ENCODE results near the gene CCDC122.

CCDC122 gene

GRCh38 chr13:43895940-43896339 is 16.4 kb upstream of the CCDC122 start:
- Histone ChIP-seq H3K4me3 (ENCODE audit: low read length in 2 of 2) (no peak overlapping the region), H2BK120ac (ENCODE audit: low read depth, low read length) (no peak overlapping the region)

GRCh38 chr13:43894438-43894837 is 14.9 kb upstream of the CCDC122 start:
- Histone ChIP-seq H2AFZ (ENCODE audit: low read length) (no peak overlapping the region), H3K4me1 (ENCODE audit: control insufficient read depth in 2 of 2, insufficient read depth in 1 of 2, low read depth in 1 of 2, low read length in 2 of 2) (no peaks in the 10 kb centered on the region), H3K27me3 (ENCODE audit: control insufficient read depth in 3 of 3, insufficient read depth in 3 of 3, low read depth in 1 of 3, low read length in 3 of 3) (peaks cover 0 to 2% (median 0%) of the 10 kb centered on the region in 3 experiments), H2BK5ac (ENCODE audit: low read length) (no peak overlapping the region), H3K4me2 (ENCODE audit: insufficient read depth, low read length, poor library complexity, severe bottlenecking) (no peak overlapping the region), H3K23ac (ENCODE audit: low read depth, low read length, poor library complexity) (no peak overlapping the region), H3K79me1 (ENCODE audit: low read depth, low read length) (no peaks in the 10 kb centered on the region), H3K14ac (ENCODE audit: low read length) (no peak overlapping the region), H3K4me3 (ENCODE audit: low read length in 2 of 2) (no peak overlapping the region), H3K9ac (ENCODE audit: low read depth, low read length, poor library complexity) (no peak overlapping the region), H2AK5ac (ENCODE audit: low read depth, low read length) (no peak overlapping the region), H4K91ac (ENCODE audit: low read depth, low read length, poor library complexity) (no peak overlapping the region), H3K9me3 (replicated peaks in 1 of 2; ENCODE audit: control insufficient read depth in 2 of 2, insufficient read depth in 1 of 2, low read depth in 1 of 2, low read length in 2 of 2) (no peaks in the 10 kb centered on the region), H3K4ac (ENCODE audit: low read length) (no peak overlapping the region), H2BK15ac (ENCODE audit: low read length) (no peak overlapping the region), H3K27ac (replicated peaks; ENCODE audit: low read length) (no peak overlapping the region), H2BK120ac (ENCODE audit: low read depth, low read length) (no peak overlapping the region), H4K8ac (ENCODE audit: low read depth, low read length) (no peak overlapping the region), H3K36me3 (replicated peaks in 1 of 2; ENCODE audit: control insufficient read depth in 2 of 2, insufficient read depth in 2 of 2, low read length in 2 of 2) (no peaks in the 10 kb centered on the region), H3K18ac (ENCODE audit: low read length) (no peak overlapping the region), H2BK12ac (ENCODE audit: low read length) (no peak overlapping the region)
- DNase-seq (ENCODE audit: low spot score): no peak

More at GRCh38 chr13:43895940-43896339, 16.4 kb upstream of the CCDC122 start:
- no peaks in the 10 kb centered on the region for H3K9me3 ChIP-seq (replicated peaks in 1 of 2; ENCODE audit: control insufficient read depth in 2 of 2, insufficient read depth in 1 of 2, low read depth in 1 of 2, low read length in 2 of 2)
- H2BK5ac ChIP-seq (ENCODE audit: low read length): no peak overlapping the region
- H3K4me2 ChIP-seq (ENCODE audit: insufficient read depth, low read length, poor library complexity, severe bottlenecking): no peak overlapping the region
- H3K9ac ChIP-seq (ENCODE audit: low read depth, low read length, poor library complexity): no peak overlapping the region
- H4K8ac ChIP-seq (ENCODE audit: low read depth, low read length): no peak overlapping the region
- no peaks in the 10 kb centered on the region for H3K4me1 ChIP-seq (ENCODE audit: control insufficient read depth in 2 of 2, insufficient read depth in 1 of 2, low read depth in 1 of 2, low read length in 2 of 2)
- H3K14ac ChIP-seq (ENCODE audit: low read length): no peak overlapping the region
- H3K18ac ChIP-seq (ENCODE audit: low read length): no peak overlapping the region
- no CpG with 5 or more reads among the region's 2 CpGs for WGBS, 2 donors (ENCODE audit: extremely low coverage in 2 of 2, insufficient read length in 2 of 2, insufficient replicate concordance in 1 of 2)
- H2AFZ ChIP-seq (ENCODE audit: low read length): no peak overlapping the region
- no peak overlapping the region for H3K23ac ChIP-seq (ENCODE audit: low read depth, low read length, poor library complexity)
- H3K79me1 ChIP-seq (ENCODE audit: low read depth, low read length): no peaks in the 10 kb centered on the region
- no peaks in the 10 kb centered on the region for H3K36me3 ChIP-seq (replicated peaks in 1 of 2; ENCODE audit: control insufficient read depth in 2 of 2, insufficient read depth in 2 of 2, low read length in 2 of 2)
- no peak overlapping the region for H2BK12ac ChIP-seq (ENCODE audit: low read length)
- no peak overlapping the region for H3K4ac ChIP-seq (ENCODE audit: low read length)
- H3K27me3 ChIP-seq (ENCODE audit: control insufficient read depth in 3 of 3, insufficient read depth in 3 of 3, low read depth in 1 of 3, low read length in 3 of 3): peaks cover 0 to 2% (median 0%) of the 10 kb centered on the region in 3 experiments
- H4K91ac ChIP-seq (ENCODE audit: low read depth, low read length, poor library complexity): no peak overlapping the region
- DNase-seq (ENCODE audit: low spot score): no peak
- no peak overlapping the region for H2BK15ac ChIP-seq (ENCODE audit: low read length)
- H2AK5ac ChIP-seq (ENCODE audit: low read depth, low read length): no peak overlapping the region
- no peak overlapping the region for H3K27ac ChIP-seq (replicated peaks; ENCODE audit: low read length)

GRCh38 chr13:43884222-43884621 is 4.7 kb upstream of the CCDC122 start:
- Histone ChIP-seq H3K4me3 (ENCODE audit: low read length in 2 of 2) (no peak overlapping the region), H3K14ac (ENCODE audit: low read length) (no peak overlapping the region), H2BK5ac (ENCODE audit: low read length) (no peak overlapping the region), H4K8ac (ENCODE audit: low read depth, low read length) (no peak overlapping the region), H3K23ac (ENCODE audit: low read depth, low read length, poor library complexity) (no peak overlapping the region), H3K36me3 (replicated peaks in 1 of 2; ENCODE audit: control insufficient read depth in 2 of 2, insufficient read depth in 2 of 2, low read length in 2 of 2) (no peaks in the 10 kb centered on the region), H3K79me1 (ENCODE audit: low read depth, low read length) (no peaks in the 10 kb centered on the region), H2AK5ac (ENCODE audit: low read depth, low read length) (no peak overlapping the region), H3K9ac (ENCODE audit: low read depth, low read length, poor library complexity) (no peak overlapping the region), H3K9me3 (replicated peaks in 1 of 2; ENCODE audit: control insufficient read depth in 2 of 2, insufficient read depth in 1 of 2, low read depth in 1 of 2, low read length in 2 of 2) (no peaks in the 10 kb centered on the region), H2BK120ac (ENCODE audit: low read depth, low read length) (no peak overlapping the region), H4K91ac (ENCODE audit: low read depth, low read length, poor library complexity) (no peak overlapping the region), H3K18ac (ENCODE audit: low read length) (no peak overlapping the region), H2BK15ac (ENCODE audit: low read length) (no peak overlapping the region), H3K27ac (replicated peaks; ENCODE audit: low read length) (no peak overlapping the region), H3K4me1 (ENCODE audit: control insufficient read depth in 2 of 2, insufficient read depth in 1 of 2, low read depth in 1 of 2, low read length in 2 of 2) (no peaks in the 10 kb centered on the region), H3K4ac (ENCODE audit: low read length) (no peak overlapping the region), H2AFZ (ENCODE audit: low read length) (no peak overlapping the region), H3K4me2 (ENCODE audit: insufficient read depth, low read length, poor library complexity, severe bottlenecking) (no peak overlapping the region), H3K27me3 (ENCODE audit: control insufficient read depth in 3 of 3, insufficient read depth in 3 of 3, low read depth in 1 of 3, low read length in 3 of 3) (peaks cover 3 to 16% (median 12%) of the 10 kb centered on the region in 3 experiments), H2BK12ac (ENCODE audit: low read length) (no peak overlapping the region)
- DNase-seq (ENCODE audit: low spot score): no peak
- WGBS, 2 donors (ENCODE audit: extremely low coverage in 2 of 2, insufficient read length in 2 of 2, insufficient replicate concordance in 1 of 2): no CpG with 5 or more reads among the region's 1 CpG

- Histone ChIP-seq H3K27ac (replicated peaks; ENCODE audit: low read length) (no peak overlapping the region), H3K36me3 (replicated peaks in 1 of 2; ENCODE audit: control insufficient read depth in 2 of 2, insufficient read depth in 2 of 2, low read length in 2 of 2) (no peaks in the 10 kb centered on the region), H4K8ac (ENCODE audit: low read depth, low read length) (no peak overlapping the region), H3K14ac (ENCODE audit: low read length) (no peak overlapping the region), H3K27me3 (ENCODE audit: control insufficient read depth in 3 of 3, insufficient read depth in 3 of 3, low read depth in 1 of 3, low read length in 3 of 3) (peaks cover 3 to 19% (median 12%) of the 10 kb centered on the region in 3 experiments), H3K18ac (ENCODE audit: low read length) (no peak overlapping the region), H3K9me3 (replicated peaks in 1 of 2; ENCODE audit: control insufficient read depth in 2 of 2, insufficient read depth in 1 of 2, low read depth in 1 of 2, low read length in 2 of 2) (no peaks in the 10 kb centered on the region), H3K4ac (ENCODE audit: low read length) (no peak overlapping the region), H2AK5ac (ENCODE audit: low read depth, low read length) (no peak overlapping the region), H2BK12ac (ENCODE audit: low read length) (no peak overlapping the region), H2BK5ac (ENCODE audit: low read length) (no peak overlapping the region), H4K91ac (ENCODE audit: low read depth, low read length, poor library complexity) (no peak overlapping the region), H3K23ac (ENCODE audit: low read depth, low read length, poor library complexity) (no peak overlapping the region), H3K4me3 (ENCODE audit: low read length in 2 of 2) (no peak overlapping the region), H3K4me2 (ENCODE audit: insufficient read depth, low read length, poor library complexity, severe bottlenecking) (no peak overlapping the region), H3K9ac (ENCODE audit: low read depth, low read length, poor library complexity) (no peak overlapping the region), H2BK120ac (ENCODE audit: low read depth, low read length) (no peak overlapping the region), H2AFZ (ENCODE audit: low read length) (no peak overlapping the region), H2BK15ac (ENCODE audit: low read length) (no peak overlapping the region), H3K4me1 (ENCODE audit: control insufficient read depth in 2 of 2, insufficient read depth in 1 of 2, low read depth in 1 of 2, low read length in 2 of 2) (peaks cover 0 to under 1% of the 10 kb centered on the region in 2 donors), H3K79me1 (ENCODE audit: low read depth, low read length) (no peaks in the 10 kb centered on the region)
- no CpG with 5 or more reads among the region's 3 CpGs for WGBS, 2 donors (ENCODE audit: extremely low coverage in 2 of 2, insufficient read length in 2 of 2, insufficient replicate concordance in 1 of 2)
- DNase-seq (ENCODE audit: low spot score): no peak
Observed at GRCh38 chr13:43883631-43884030, 4.1 kb upstream of the CCDC122 start.

Data from neuronal stem cell (in vitro differentiated cells).